ENCODE measurements around the gene NDOR1. TPM values are rescaled to one million over a fixed set of nuclear protein-coding genes. Genes with fewer than 3 reads are reported as not detected.
A peak's percentile ranks its signal among the peaks of the same experiment; 100 is the strongest.

The NDOR1 gene
- total RNA-seq, 3 donors from 2014 or later (not counting 1 experiment from before 2014, with no cell fraction given): 31.1 to 36.0 (median 31.9) TPM

DNA sequence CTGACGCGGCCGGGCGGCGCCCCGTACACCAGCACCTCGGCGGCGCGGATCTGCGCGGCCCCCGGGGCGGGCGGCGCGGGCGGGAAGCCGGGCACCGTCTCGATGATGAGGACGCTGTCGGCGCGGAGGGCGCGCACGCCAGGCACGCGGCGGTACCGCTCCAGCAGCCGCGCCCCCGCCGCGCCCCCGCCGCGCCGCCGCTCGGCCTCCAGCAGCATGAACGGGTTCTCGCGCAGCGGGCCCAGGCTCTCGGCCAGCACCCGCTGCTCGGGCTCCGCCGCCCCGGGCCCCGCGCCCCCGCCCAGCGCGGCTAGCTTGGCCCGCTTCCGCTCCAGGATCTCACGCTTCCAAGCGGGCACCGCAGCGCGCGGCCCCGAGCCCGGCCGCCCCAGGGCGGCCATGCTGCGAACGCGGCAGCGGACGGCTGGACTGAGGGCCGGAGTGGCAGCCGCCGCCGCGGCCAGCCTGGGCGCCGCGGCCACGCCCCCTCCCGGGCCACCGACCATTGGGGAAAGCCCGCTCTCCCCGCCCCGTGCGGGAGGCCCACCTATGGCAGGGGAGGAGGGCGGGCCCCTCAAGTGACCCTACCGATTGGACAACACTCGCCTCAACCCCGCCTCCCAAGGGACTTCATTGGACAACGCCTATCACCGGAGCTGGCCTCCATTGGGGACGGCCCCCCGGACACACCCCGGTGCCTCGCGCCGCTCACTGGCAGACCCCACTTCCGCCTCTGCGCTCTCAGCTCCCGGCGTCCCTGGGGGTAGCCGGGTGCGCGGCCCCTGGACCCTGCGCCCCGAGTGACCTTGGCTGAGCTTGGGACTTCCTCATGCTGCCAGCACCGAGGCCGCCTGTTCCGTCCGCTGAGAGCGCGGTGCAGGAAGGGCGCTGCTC, 4.9 kb upstream of the NDOR1 start, which contains the start of gene TPRN:
Gene TPRN, minus strand, starts transcription at position 431 of the 894 bp plus-strand sequence. Its CDS starts 30 bp downstream, at position 401.
- H3K4me1 ChIP-seq (ENCODE audit: control insufficient read depth, insufficient read depth, low read length): peaks cover 39% of the 10 kb centered on the region
- WGBS (ENCODE audit: insufficient coverage): under 1% methylated on average over 118 of the region's 118 CpGs

DNA sequence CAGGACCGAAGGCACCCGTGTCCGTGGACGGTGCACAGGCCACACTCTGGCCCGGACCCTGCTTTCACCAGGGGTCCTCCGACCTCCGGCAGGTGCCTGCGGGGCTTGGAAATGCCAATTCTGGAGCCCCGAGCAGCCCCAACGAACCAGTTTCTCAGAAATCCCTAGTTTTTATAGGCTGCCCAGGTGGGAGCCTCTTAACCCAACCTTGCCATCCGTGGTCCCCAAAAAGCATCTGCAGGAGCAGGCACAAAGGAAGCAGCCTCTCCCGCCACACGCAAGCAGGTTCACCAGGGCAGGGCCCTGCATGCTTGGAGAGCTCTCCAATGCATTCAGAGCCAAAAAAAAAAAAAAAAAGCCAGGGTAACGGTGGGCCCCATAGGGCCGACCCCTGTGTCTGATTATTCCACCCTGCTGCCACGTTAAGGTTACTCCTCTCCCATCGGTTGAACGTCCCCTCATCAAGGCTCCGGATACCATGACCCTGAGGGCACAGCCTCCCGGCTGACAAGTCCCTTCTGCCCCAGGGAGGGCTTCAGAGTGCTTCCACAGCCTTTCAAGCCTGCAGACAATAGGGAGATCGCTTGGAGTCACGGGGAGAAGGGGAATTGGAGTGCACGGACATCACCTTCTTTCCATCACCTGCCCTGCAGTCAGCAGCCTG, 4.2 kb upstream of the NDOR1 start:
- intact Hi-C loops (cut with micrococcal nuclease): loop anchor here (5.0 kb wide), 1 partner anchor 41 kb away; the partner anchor contains the start of gene TUBB4B
- Histone ChIP-seq H3K36me3 (ENCODE audit: control insufficient read depth, insufficient read depth, low read length) (no peaks in the 10 kb centered on the region), H3K4me3 (ENCODE audit: low read length) (peak overlapping the region; percentile 75), H3K27me3 (ENCODE audit: control insufficient read depth, insufficient read depth, low read length) (no peaks in the 10 kb centered on the region), H3K9me3 (ENCODE audit: control insufficient read depth, insufficient read depth, low read length) (no peaks in the 10 kb centered on the region), H3K27ac (ENCODE audit: low read length) (peak overlapping the region; percentile 82), H3K4me1 (ENCODE audit: control insufficient read depth, insufficient read depth, low read length) (peaks cover 45% of the 10 kb centered on the region)
- Mint-ChIP-seq H3K27me3 (ENCODE audit: low read depth in 2 of 2) (no peaks in the 10 kb centered on the region), H3K36me3 (no peaks in the 10 kb centered on the region), H3K9me3 (no peaks in the 10 kb centered on the region), H3K27ac (peak overlapping the region; percentile 83 to 86), H3K4me3 (peak overlapping the region; percentile 83), H3K4me1 (peaks cover 24 to 40% of the 10 kb centered on the region in 2 donors)
- WGBS (ENCODE audit: insufficient coverage): 33% methylated on average over 23 of the region's 23 CpGs
- DNase-seq (no peak), ATAC-seq (no peak)
- TF ChIP-seq, protein P1, sequence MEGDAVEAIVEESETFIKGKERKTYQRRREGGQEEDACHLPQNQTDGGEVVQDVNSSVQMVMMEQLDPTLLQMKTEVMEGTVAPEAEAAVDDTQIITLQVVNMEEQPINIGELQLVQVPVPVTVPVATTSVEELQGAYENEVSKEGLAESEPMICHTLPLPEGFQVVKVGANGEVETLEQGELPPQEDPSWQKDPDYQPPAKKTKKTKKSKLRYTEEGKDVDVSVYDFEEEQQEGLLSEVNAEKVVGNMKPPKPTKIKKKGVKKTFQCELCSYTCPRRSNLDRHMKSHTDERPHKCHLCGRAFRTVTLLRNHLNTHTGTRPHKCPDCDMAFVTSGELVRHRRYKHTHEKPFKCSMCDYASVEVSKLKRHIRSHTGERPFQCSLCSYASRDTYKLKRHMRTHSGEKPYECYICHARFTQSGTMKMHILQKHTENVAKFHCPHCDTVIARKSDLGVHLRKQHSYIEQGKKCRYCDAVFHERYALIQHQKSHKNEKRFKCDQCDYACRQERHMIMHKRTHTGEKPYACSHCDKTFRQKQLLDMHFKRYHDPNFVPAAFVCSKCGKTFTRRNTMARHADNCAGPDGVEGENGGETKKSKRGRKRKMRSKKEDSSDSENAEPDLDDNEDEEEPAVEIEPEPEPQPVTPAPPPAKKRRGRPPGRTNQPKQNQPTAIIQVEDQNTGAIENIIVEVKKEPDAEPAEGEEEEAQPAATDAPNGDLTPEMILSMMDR (IDR thresholded peaks at IDR 0.05): no peak

More for the DNA sequence above, 4.9 kb upstream of the NDOR1 start, which contains the start of gene TPRN:
- Mint-ChIP-seq H3K36me3 (no peaks in the 10 kb centered on the region), H3K27ac (peak within 1 kb of the TSS; percentile 83 to 86), H3K27me3 (ENCODE audit: low read depth in 2 of 2) (no peaks in the 10 kb centered on the region), H3K4me1 (peaks cover 16 to 32% of the 10 kb centered on the region in 2 donors), H3K4me3 (peak within 1 kb of the TSS; percentile 90), H3K9me3 (no peaks in the 10 kb centered on the region)
- DNase-seq (peak; percentile 98), ATAC-seq (peak; percentile 92 to 99 (median 94))
- peak within 1 kb of the TSS; percentile 75 for H3K4me3 ChIP-seq (ENCODE audit: low read length)
- no peaks in the 10 kb centered on the region for H3K36me3 ChIP-seq (ENCODE audit: control insufficient read depth, insufficient read depth, low read length)
- H3K27me3 ChIP-seq (ENCODE audit: control insufficient read depth, insufficient read depth, low read length): no peaks in the 10 kb centered on the region
- intact Hi-C loops (cut with micrococcal nuclease): loop anchor here (1.0 to 5.0 kb wide), 2 partner anchors 11 to 42 kb away; partner anchors contain the start of gene TUBB4B
- H3K9me3 ChIP-seq (ENCODE audit: control insufficient read depth, insufficient read depth, low read length): no peaks in the 10 kb centered on the region
- TF ChIP-seq, protein P1 (IDR thresholded peaks at IDR 0.05): no peak
- peak within 1 kb of the TSS; percentile 82 for H3K27ac ChIP-seq (ENCODE audit: low read length)

DNA sequence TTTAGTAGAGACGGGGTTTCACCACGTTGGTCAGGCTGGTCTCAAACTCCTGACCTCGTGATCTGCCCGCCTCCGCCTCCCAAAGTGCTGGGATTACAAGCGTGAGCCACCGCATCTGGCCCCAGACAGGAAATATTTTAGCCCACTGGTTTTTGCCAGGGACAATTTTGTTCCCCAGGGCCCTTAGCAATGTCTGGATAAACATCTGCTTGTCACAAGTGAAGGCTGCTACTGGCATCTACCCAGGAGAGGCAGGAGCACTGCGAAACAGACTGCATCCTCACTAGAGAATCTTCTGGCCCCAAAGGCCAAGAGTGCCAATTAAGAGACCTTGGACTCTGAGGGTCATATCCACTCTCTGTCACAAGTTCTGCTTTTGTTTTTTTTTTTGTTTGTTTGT, 2.5 kb upstream of the NDOR1 start:
- Histone ChIP-seq H3K27ac (ENCODE audit: low read length) (no peak overlapping the region), H3K4me1 (ENCODE audit: control insufficient read depth, insufficient read depth, low read length) (peaks cover 53% of the 10 kb centered on the region), H3K36me3 (ENCODE audit: control insufficient read depth, insufficient read depth, low read length) (no peaks in the 10 kb centered on the region), H3K4me3 (ENCODE audit: low read length) (no peak overlapping the region), H3K27me3 (ENCODE audit: control insufficient read depth, insufficient read depth, low read length) (no peaks in the 10 kb centered on the region), H3K9me3 (ENCODE audit: control insufficient read depth, insufficient read depth, low read length) (no peaks in the 10 kb centered on the region)
- H3K27ac Mint-ChIP-seq: no peak overlapping the region
- TF ChIP-seq, protein P1 (IDR thresholded peaks at IDR 0.05): no peak
- peaks cover 37 to 49% of the 10 kb centered on the region in 2 donors for H3K4me1 Mint-ChIP-seq
- no peak overlapping the region for H3K4me3 Mint-ChIP-seq
- no peaks in the 10 kb centered on the region for H3K27me3 Mint-ChIP-seq (ENCODE audit: low read depth in 2 of 2)
- DNase-seq: no peak
- 95% methylated on average over 8 of the region's 8 CpGs for WGBS (ENCODE audit: insufficient coverage)
- ATAC-seq: no peak
- H3K36me3 Mint-ChIP-seq: no peaks in the 10 kb centered on the region
- intact Hi-C loops (cut with micrococcal nuclease): loop anchor here (5.0 kb wide), 1 partner anchor 39 kb away; the partner anchor contains the start of gene TUBB4B
- no peaks in the 10 kb centered on the region for H3K9me3 Mint-ChIP-seq
